ENCODE results near the gene ABLIM3. TPM values are rescaled to one million over a fixed set of nuclear protein-coding genes. Genes with fewer than 3 reads are reported as not detected.

ABLIM3 gene
- total RNA-seq, 4 donors from 2014 or later = 55.1 to 320 (median 94.2) TPM

- TF ChIP-seq CTCF (IDR thresholded peaks at IDR 0.05; ENCODE audit: low read depth) = no peak
These were observed 120.0 kb downstream of the ABLIM3 start for GRCh38 chr5:149261246-149261645.

GRCh38 chr5:149262315-149262714 lies 121.0 kb downstream of the ABLIM3 start:
- no peak for TF ChIP-seq CTCF (IDR thresholded peaks at IDR 0.05; ENCODE audit: low read depth)

GRCh38 chr5:149264439-149265067 lies 123.3 kb downstream of the ABLIM3 start:
- TF ChIP-seq CTCF (IDR thresholded peaks at IDR 0.05; ENCODE audit: low read depth) = no peak

- TF ChIP-seq CTCF (IDR thresholded peaks at IDR 0.05; ENCODE audit: low read depth) = no peak
These were observed 123.8 kb downstream of the ABLIM3 start for GRCh38 chr5:149265068-149265465.

- TF ChIP-seq CTCF (IDR thresholded peaks at IDR 0.05; ENCODE audit: low read depth) = no peak
These were observed 124.3 kb downstream of the ABLIM3 start for GRCh38 chr5:149265597-149265996.

- no peak for TF ChIP-seq CTCF (IDR thresholded peaks at IDR 0.05; ENCODE audit: low read depth)
These were observed 126.1 kb downstream of the ABLIM3 start for GRCh38 chr5:149267241-149267973.

GRCh38 chr5:149268928-149269557 lies 127.8 kb downstream of the ABLIM3 start:
- TF ChIP-seq CTCF (IDR thresholded peaks at IDR 0.05; ENCODE audit: low read depth) = no peak

Measured in subcutaneous adipose tissue (tissue), 4 donors.